GM18868 (cell line): ENCODE results near the gene SGSH.
A peak's percentile ranks its signal among the peaks of the same experiment; 100 is the strongest.
"Not testable (repeated sequence)": the region's sequence is repeated elsewhere in the genome, so short reads cannot be mapped to it uniquely, and the experiment has no call there.

Experiments
- ATAC-seq: cut with Tn5 transposase; IDR thresholded peaks from one replicate; pipeline ENCODE4 v1.9.1; 2021; ENCODE audit warnings: mild to moderate bottlenecking, moderate library complexity; ENCODE audit not compliant: unreplicated experiment

Gene SGSH

DNA sequence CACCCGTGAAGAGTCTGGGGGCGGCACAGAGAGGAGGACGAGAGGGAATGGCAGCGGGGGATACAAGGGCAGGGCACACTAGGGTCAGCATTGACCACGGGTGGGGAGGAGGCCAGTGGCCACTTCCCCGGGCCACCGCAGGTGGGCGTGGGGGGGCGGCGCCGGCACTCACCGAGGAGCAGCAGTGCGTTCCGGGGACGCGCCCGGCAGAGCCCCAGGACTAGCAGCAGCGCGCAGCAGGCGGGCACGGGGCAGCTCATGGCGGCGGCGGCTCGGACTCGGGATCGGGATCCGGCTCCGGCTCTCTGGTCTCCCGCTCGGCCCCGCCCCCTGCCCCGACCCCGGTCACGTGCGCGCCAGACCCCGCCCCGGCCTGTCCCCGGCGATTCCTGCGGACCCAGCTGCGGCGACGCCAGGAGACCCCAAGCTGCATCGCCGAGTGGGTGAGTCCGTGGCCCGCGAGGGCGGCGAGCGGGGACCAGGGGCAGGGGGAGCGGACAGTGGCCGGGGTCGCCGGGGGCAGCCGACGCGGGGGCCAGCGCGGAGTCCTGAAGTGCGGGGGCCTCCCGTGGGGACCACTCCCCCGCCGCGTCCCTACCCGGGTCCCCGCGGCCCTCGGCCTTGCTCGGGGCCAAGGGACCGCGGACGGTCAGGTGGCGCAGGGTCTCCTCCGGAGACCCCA lies at the start of gene SGSH, which contains the start of gene SLC26A11:
Gene SGSH, minus strand, starts transcription at position 280 of the 682 bp plus-strand sequence. Its CDS starts 20 bp downstream, at position 260.
Gene SLC26A11, plus strand, starts transcription at position 374 of the 682 bp plus-strand sequence. CDS start 1,134 bp downstream, outside the sequence.
- ATAC-seq: peak; percentile 46

DNA sequence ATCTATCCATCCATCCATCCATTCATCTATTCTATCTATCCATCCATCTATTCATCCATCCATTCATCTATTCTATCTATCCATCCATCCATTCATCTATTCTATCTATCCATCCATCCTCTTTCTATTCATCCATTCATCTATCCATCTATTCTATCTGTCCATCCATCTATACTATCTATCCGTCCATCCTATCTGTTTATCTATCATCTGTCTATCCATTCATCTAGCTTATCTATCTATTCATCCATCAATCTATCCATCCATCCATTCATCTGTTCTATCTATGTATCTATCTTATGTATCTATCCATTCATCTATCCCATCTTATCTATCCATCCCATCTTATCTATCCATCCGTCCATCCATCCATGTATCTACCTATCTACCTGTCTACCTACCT lies 49.3 kb upstream of the SGSH start:
- no peak for ATAC-seq

- no peak for ATAC-seq
Observed at GRCh38 chr17:80268427-80268826, 48.3 kb upstream of the SGSH start.

GRCh38 chr17:80267391-80267790 lies 47.3 kb upstream of the SGSH start:
- ATAC-seq: no peak

DNA sequence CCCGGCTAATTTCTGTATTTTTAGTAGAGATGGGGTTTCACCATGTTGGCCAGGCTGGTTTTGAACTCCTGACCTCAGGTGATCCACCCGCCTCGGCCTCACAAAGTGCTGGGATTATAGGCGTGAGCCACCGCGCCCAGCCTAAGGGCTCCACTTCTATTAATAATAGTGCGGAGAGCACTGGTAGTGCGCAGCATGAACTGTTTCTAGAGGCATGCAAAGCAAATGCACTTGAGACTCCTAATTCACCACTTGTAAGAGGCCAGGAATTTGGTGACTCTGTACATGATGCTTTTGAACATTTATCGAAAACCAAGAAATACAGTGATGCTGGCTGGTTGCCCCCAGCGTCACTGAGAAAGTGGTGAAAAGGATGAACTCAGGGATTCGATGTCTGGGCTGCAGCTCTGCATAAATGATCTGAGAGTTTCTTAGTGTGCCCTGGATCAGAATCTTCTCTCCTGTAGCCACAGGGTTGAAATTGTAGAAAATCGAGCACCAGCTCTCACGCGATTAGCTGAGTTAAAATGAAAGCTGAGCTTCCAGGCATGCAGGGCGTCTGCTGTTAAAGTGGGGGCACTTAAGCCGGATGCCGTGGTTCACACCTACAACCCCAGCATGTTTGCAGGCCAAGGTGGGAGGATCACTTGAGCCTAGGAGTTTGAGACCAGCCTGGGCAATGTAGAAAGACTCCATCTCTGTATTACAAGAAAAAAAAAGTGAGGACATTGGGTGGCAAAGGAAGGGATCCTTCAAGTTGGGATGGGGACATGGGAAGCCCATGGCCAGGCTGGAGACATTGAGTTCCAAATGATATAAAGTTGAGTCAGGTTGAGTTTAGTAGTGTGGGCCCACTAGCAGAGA lies 45.3 kb upstream of the SGSH start:
- ATAC-seq: no peak

DNA sequence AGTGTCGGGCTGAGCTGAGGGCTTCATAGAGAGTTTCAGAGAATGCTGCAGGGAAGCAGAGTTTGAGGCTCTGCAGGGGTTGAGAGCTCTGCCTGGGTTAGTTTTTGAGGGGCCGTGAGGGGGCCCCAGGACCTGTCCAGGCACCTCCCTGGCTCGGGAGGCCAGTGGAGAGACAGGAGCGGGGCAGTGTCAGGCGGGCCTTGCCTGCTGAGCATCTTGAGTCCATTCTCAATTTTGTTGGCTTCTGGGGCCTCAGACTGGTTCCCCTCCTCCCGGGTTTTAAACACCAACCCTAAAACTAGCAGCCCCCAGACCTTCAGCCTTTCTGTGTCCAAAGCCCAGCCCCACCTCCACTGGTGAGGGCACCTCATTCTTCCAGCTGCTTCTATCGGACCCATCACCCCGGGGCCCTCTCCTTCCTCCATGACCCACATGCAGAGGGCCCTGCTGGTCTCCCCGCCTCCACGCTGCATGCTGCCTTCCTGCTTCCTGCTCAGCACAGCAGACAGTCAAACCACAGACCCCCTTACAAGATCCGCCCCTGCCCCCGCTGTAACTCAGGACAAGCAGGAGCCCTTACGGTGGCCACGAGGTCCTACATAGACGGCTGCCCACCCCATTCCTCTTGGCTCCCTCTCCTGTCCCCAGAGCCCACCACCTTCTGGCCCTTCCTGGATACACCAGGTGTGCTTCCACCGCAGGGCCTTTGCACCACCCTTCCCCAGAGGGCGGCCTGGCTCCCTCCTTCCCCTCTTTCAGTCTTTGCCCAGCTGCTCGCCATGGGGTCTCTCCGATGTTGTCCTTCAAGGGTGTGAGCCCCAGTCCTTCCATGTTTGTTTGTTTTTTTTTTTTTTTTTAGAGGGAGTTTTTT lies 44.3 kb upstream of the SGSH start:
- ATAC-seq: no peak

DNA sequence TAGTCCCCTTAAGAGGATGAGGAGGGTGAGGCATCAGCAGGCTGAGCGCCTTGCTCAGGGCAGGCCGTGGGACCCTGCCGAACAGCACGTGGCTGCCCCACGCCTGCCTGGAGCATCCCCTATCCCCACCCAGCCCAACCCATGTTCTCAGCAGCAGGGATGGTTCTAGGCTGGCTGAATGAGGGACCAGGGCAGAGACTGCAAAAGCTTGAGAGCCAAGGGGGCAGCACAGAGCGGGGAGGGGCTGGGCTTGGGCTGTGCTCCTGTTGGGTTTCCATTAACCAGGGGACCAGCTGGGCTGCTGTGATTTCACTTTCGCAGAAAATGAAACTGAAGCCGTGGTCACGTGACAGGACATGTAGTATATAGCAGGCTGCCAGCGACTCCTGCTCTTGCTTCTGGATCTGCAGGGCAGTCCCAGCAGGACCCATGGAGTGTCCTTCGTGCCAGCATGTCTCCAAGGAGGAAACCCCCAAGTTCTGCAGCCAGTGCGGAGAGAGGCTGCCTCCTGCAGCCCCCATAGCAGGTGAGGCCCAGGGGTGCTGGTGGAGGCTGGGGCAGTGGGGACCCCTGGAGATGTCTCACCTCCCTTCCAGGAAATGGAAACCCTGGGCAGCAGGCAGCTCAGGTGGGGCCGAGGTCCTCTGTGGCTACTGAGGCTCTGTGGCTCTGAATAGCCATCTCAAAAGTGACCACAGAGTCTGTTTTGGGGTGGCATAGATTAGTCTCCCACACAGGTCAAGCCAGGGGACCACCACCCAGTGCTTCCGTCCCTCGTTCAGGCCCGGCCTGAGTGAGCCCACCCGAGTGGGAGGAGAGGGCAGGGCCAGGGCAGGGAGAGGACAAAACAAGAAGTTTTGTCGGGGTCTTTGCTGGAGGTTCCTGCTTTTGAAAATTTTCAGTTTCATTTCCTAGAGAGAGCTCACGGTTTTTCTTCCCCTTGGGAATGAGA lies 43.4 kb upstream of the SGSH start:
- ATAC-seq: peak; percentile 57

- no peak for ATAC-seq
Observed at GRCh38 chr17:80262775-80263244, 42.7 kb upstream of the SGSH start.

DNA sequence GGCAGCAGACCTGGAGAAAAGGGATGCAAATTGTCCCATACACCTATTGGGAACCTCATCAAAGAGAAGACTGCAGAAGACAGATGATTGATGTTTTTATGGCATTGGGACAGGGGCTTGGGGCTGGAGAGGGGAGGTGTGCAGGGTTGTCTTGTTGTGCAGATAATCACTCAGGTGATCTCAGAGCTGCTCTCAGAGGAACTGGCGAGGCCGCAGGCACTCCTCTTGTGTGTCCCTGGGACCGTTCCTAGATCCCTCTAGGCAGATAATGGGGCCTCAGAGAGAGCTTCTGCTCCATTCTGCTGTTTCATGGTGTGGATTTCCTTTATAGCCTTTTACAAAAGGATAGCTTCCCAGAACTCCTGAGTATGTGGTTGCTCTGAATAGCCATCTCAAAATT lies 42.2 kb upstream of the SGSH start:
- no peak for ATAC-seq

GRCh38 chr17:80261895-80262279 lies 41.8 kb upstream of the SGSH start:
- ATAC-seq: no peak

DNA sequence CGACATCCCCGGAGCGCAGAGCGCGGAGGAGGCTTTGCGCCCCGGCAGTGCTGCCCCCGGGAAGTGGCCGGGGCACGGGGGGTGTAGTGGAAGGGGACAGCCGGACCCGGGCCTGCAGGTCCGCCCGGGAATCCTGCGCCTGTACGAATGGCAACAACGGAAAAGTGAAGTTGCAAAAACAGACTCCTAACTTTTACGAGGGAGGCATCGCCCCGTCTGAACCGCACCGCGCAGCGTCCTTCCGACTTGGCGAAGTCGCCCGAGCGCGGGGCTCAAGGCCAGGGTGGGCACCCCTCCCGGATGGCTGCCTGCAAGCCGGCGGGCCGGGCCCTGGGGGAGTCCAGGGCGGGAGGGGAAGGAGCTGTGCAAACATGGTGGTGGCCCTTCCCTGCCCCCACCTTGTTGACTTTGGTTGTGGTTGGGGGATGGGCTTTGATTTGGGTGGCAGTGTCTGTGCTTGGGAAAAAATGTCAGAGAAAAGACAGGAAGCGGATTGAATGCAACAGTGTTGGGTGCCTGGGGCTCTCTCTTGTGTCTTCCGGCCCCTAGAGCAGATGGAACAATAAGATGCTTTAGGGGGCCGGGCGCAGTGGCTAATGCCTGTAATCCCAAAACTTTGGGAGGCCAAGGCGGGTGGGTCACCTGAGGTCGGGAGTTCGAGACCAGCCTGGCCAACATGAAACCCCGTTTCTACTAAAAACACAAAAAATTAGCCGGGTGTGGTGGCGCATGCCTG lies 41.2 kb upstream of the SGSH start:
- no peak for ATAC-seq

DNA sequence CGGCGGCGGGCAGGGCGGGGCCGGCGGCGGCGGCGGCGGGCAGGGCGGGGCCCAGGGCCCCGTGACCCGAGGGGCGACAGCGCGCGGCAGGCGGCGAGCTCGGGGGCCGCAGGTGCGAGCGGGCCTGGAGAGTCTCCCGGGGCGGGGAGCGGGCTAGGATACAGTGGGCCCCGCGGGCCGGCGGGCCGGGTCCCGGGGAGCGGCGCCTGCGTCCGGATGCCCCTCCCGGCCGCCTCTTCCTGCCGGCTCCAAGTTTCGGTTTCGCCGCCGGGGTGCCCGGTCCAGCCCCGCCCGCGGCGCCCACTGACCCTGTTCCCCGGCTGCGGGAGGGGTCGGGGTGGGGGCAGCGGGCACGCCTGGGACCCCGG lies 40.6 kb upstream of the SGSH start, which contains the start of gene RNF213:
Gene RNF213, plus strand, starts transcription at position 62 of the 368 bp plus-strand sequence. CDS start 2,830 bp downstream, outside the sequence.
- no peak for ATAC-seq

GRCh38 chr17:80260069-80260535 lies 40.0 kb upstream of the SGSH start:
- peak; percentile 34 for ATAC-seq

DNA sequence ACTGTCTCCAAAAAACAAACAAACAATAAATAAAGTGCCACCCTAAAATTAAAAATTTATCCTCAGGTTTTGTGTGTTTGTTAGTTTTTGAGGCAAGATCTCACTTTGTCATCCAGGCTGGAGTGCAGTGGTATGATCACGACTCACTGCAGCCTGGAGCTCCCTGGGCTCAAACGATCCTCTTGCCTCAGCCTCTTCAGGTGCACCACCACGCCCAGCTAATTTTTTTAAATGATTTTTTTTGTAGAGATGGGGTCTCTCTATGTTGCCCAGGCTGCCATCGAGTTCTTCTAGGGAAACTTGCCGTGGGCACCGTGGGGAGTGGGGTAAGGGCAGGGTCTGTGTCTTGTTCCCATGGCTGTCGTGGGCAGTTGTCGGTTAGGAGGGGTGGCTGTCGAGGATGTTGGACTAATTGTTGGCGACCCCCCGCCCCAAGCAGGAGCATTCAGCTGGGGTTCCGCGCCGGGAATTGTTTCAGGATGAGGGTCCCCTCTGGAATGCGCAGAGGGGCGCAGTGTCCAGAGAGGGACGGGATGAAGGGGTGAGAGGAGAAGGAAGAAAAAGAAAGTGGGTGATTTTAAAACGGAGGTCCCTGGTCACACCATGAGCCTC lies 39.4 kb upstream of the SGSH start:
- ATAC-seq: no peak

DNA sequence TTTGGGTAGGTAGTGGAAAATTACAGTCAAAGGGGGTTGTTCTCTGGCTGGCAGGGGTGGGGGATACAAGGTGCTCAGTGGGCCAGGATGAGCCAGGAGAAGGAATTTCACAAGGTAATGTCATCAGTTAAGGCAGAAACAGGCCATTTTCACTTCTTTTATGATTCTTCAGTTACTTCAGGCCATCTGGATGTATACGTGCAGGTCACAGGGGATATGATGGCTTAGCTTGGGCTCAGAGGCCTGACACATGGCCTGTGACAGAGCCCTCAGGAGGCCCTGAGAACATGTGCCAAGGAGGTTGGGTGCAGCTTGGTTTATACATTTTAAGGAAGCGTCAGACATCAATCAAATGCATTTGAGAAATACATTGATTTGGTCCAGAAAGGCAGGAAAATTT lies 38.2 kb upstream of the SGSH start:
- not testable (repeated sequence) for ATAC-seq

DNA sequence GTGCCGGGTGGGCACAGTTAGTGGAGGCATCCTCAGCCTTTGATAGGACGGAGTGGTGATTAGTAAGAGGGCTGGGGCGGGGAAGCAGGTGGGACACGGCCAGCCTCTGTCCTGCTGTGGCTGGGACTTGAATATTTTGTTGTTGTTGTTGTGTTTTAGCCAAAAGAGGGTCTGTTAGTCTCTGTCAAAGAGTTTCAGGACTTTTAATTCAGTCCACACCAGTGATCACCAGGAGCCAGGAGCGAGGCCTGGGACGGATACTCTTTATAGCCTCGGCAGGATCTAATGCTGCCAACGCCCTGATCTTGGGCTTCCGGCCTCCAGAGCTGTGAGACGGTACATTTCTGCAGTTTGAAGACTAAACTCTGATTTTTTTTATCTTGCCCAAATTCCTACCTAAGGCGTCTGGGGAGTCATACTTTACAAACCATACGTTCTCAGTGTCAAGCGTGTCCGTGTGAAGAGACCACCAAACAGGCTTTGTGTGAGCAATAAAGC lies 37.6 kb upstream of the SGSH start:
- no peak for ATAC-seq

- no peak for ATAC-seq
Observed at GRCh38 chr17:80256034-80256350, 35.9 kb upstream of the SGSH start.

DNA sequence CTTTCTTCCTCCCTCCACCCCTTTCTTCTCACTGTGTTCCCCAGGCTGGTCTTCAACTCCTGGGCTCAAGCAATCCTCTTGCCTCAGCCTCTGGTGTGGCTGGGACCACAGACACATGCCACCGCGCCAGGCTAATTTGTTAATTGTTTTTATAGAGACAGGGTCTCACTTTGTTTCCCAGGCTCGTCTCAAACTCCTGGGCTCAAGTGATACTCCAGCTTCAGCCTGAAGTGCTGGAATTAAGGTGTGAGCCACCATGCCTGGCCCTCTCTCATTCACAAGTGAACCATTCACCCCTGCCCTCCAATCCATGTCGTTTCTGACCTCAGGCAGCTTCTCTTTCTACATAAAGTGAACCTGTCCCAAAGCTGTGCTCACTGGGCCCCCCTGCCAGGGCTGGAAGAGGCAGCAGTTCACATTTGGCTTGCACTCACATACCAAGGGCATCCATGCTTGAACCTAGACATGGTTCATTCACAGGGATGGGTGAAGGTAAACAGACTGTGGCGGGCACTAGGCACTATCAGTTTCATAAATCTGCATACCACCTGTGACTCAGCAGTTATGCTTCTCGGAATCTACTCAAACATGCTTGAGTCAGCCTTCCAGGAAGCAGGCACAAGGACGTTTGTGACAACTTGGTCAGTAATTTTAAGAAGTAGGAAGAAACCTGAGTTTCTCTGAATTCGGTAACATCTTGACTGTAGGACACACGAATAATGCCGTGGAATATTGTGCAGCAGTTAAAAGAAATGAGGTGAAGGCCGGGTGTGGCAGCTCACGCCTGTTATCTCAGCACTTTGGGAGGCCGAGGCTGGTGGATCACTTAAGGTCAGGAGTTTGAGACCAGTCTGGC lies 34.5 kb upstream of the SGSH start:
- peak; percentile 47 for ATAC-seq
